K562 (cell line): ENCODE measurements around the gene AGAP1. TPM values are rescaled to one million over a fixed set of nuclear protein-coding genes. Genes with fewer than 3 reads are reported as not detected.

Source experiments
- ATAC-seq: fragments of 200-7000 bp; cut with Tn5 transposase; 3 replicates; pipeline ENCODE4 v1.9.1; 2020; ENCODE audit warnings: moderate library complexity
- BruUV-seq: library from RNA; stranded (reverse); fragments of 400-500 nt; replicated peaks from 2 replicates; lab custom pipeline; 2021; lab: Mats Ljungman, UMichigan
- CTCF ChIA-PET: fragments of 300-600 bp; formaldehyde crosslinking; extraction: SDS; loops from one replicate; lab custom pipeline; 2021; ENCODE audit warnings: low intra/inter-chr PET ratio; lab: Yijun Ruan, JAX
- POLR2A ChIA-PET: fragments of 300-600, 350-650 bp; sonication (Branson Sonifier 250); formaldehyde crosslinking; extraction: SDS; loops from one replicate; lab custom pipeline; 2021; ENCODE audit warnings: antibody characterized with exemption, inconsistent platforms; lab: Yijun Ruan, JAX
- DNase-seq, 4 experiments: peaks; one replicate each; pipeline versions ENCODE4 v3.0.0 to v3.0.0-alpha.2; 2011 to 2018; ENCODE audit warnings: low spot score in 3 of 4, mixed read lengths in 3 of 4; ENCODE audit errors: extremely low read depth in 1 of 4
- FAIRE-seq: peaks from 2 replicates; lab custom pipeline; 2011; peaks lifted over from hg19 to GRCh38; lab: Jason Lieb, UNC
- H2AFZ ChIP-seq: 2 replicates; pipeline ENCODE4 v1.6.0; 2011; ENCODE audit warnings: low read depth, low read length, control low read depth, inconsistent platforms
- H3K27ac ChIP-seq: fragments of 200-600 bp; 3 replicates; pipeline ENCODE4 v1.8.0; 2011; ENCODE audit warnings: low read depth, mild to moderate bottlenecking, control low read depth, inconsistent platforms, low read length, moderate library complexity, mixed read lengths; ENCODE audit errors: extremely low read depth
- H3K27me3 ChIP-seq, 2 experiments: fragments of 300-600 bp in 1 of 2; 2 replicates in 1 of 2; 3 replicates in 1 of 2; pipeline versions ENCODE4 v1.6.0 to v1.8.0; 2011; ENCODE audit warnings: inconsistent platforms in 2 of 2, low read length in 2 of 2, mild to moderate bottlenecking in 1 of 2, mixed read lengths in 1 of 2, moderate library complexity in 1 of 2; ENCODE audit not compliant: control insufficient read depth in 2 of 2, insufficient read depth in 2 of 2
- H3K36me3 ChIP-seq: fragments of 300-600 bp; 3 replicates; pipeline ENCODE4 v1.8.0; 2011; ENCODE audit warnings: mild to moderate bottlenecking, low read length, inconsistent platforms; ENCODE audit not compliant: control insufficient read depth, insufficient read depth
- H3K4me1 ChIP-seq, 2 experiments: fragments of 200-600 bp in 1 of 2; replicated peaks in 1 of 2; 2 replicates in 1 of 2; 3 replicates in 1 of 2; pipeline versions ENCODE4 v1.5.1 to v1.8.0; 2011; ENCODE audit warnings: inconsistent platforms in 2 of 2, low read length in 2 of 2, mild to moderate bottlenecking in 1 of 2, mixed read lengths in 1 of 2, moderate library complexity in 1 of 2; ENCODE audit not compliant: control insufficient read depth in 2 of 2, insufficient read depth in 2 of 2
- H3K4me2 ChIP-seq: 2 replicates; pipeline ENCODE4 v1.6.1; 2011; ENCODE audit warnings: low read length, control low read depth, inconsistent platforms, mixed read lengths; ENCODE audit not compliant: insufficient read depth
- H3K4me3 ChIP-seq: fragments of 200-600 bp; sonication (generic), shearing (Covaris generic); 2 replicates; pipeline ENCODE4 v1.5.1; 2016; ENCODE audit warnings: control low read depth, inconsistent platforms
- H3K79me2 ChIP-seq: fragments of 200-600 bp; 3 replicates; pipeline ENCODE4 v1.8.0; 2011; ENCODE audit warnings: low read length, inconsistent platforms; ENCODE audit not compliant: control insufficient read depth, insufficient read depth
- H3K9ac ChIP-seq, 2 experiments: 2 replicates each; pipeline versions ENCODE4 v1.6.0 to v1.6.1; 2011; ENCODE audit warnings: low read depth in 2 of 2, low read length in 2 of 2, control low read depth in 1 of 2, inconsistent platforms in 1 of 2, mild to moderate bottlenecking in 1 of 2, mixed read lengths in 1 of 2; ENCODE audit not compliant: insufficient read depth in 1 of 2
- H3K9me1 ChIP-seq: one replicate; pipeline ENCODE4 v1.6.0; 2011; ENCODE audit warnings: inconsistent platforms, mild to moderate bottlenecking, low read length, moderate library complexity; ENCODE audit not compliant: control insufficient read depth, insufficient read depth
- H3K9me3 ChIP-seq: replicated peaks from 2 replicates; pipeline ENCODE4 v1.5.1; 2011; ENCODE audit warnings: low read depth, low read length, inconsistent platforms; ENCODE audit not compliant: control insufficient read depth, insufficient read depth
- H4K20me1 ChIP-seq: replicated peaks from 2 replicates; pipeline ENCODE4 v1.6.1; 2011; ENCODE audit warnings: low read length, inconsistent platforms, mixed read lengths; ENCODE audit not compliant: control insufficient read depth, insufficient read depth
- ADNP ChIP-seq: fragments of 200-800 bp; sonication (Bioruptor generic); IDR thresholded peaks from 2 replicates; pipeline ENCODE4 v1.6.1; 2016; ENCODE audit warnings: missing genetic modification characterization, missing compliant biosample characterization
- CBX1 ChIP-seq: sonication (generic); IDR thresholded peaks from 2 replicates; pipeline ENCODE4 v1.6.1; 2016; ENCODE audit warnings: antibody characterized with exemption, low read depth, mild to moderate bottlenecking
- CEBPG ChIP-seq, 3 experiments: fragments of 200-800 bp in 1 of 3; sonication (Bioruptor generic) in 1 of 3; sonication (generic) in 1 of 3; formaldehyde crosslinking in 1 of 3; IDR thresholded peaks in 2 of 3; conservative IDR thresholded peaks in 1 of 3; 2 replicates each; pipeline versions ENCODE4 v1.6.1 to v1.8.0; 2016 to 2022; ENCODE audit warnings: missing compliant biosample characterization in 2 of 3, missing genetic modification characterization in 2 of 3, mild to moderate bottlenecking in 1 of 3, missing genetic modification reagents in 1 of 3
- DPF2 ChIP-seq: fragments of 450-650 bp; IDR thresholded peaks from 2 replicates; pipeline ENCODE4 v1.6.1; 2016
- RHOXF2B ChIP-seq: fragments of 250-450 bp; sonication (Bioruptor Pico); conservative IDR thresholded peaks from 2 replicates; pipeline ENCODE4 v1.5.1; 2021
- SMARCE1 ChIP-seq: fragments of 450-650 bp; IDR thresholded peaks from 2 replicates; pipeline ENCODE4 v1.7.1; 2016; ENCODE audit warnings: mild to moderate bottlenecking
- TSC22D4 ChIP-seq: fragments of 450-650 bp; IDR thresholded peaks from 2 replicates; pipeline ENCODE4 v1.6.1; 2016; ENCODE audit warnings: missing genetic modification characterization, missing biosample characterization, control low read depth
- ZBTB43 ChIP-seq: sonication (generic); formaldehyde crosslinking; IDR thresholded peaks from 2 replicates; pipeline ENCODE4 v1.8.0; 2023; ENCODE audit warnings: mild to moderate bottlenecking, missing genetic modification reagents
- ZFX ChIP-seq: sonication (generic); formaldehyde crosslinking; IDR thresholded peaks from 2 replicates; pipeline ENCODE4 v1.8.0; 2022; ENCODE audit warnings: mild to moderate bottlenecking, missing genetic modification reagents, moderate library complexity
- ZNF133 ChIP-seq: fragments of 250-450 bp; sonication (Bioruptor Pico); IDR thresholded peaks from 2 replicates; pipeline ENCODE4 v1.4.0; 2020; ENCODE audit warnings: mild to moderate bottlenecking
- ZNF695 ChIP-seq: fragments of 450-650 bp; formaldehyde crosslinking; IDR thresholded peaks from 2 replicates; pipeline ENCODE4 v1.4.0; 2020; ENCODE audit warnings: mild to moderate bottlenecking, moderate library complexity
- WGBS: fragments of 100-300 bp; shearing (Covaris generic); methylation state at CpG from one replicate; pipeline ENCODE4 v1.1.6; 2016; ENCODE audit warnings: low coverage, mixed read lengths; ENCODE audit not compliant: insufficient coverage; ENCODE audit errors: missing lambda C conversion rate; 5-methylcytosine and 5-hydroxymethylcytosine counted together
- in situ Hi-C: fragments of 300-500 bp; cut with MboI; formaldehyde crosslinking; loops from 4 replicates; pipeline ENCODE4 v1.15.0; 2018; ENCODE audit warnings: inconsistent platforms, mixed read lengths
- intact Hi-C: fragments of 100-400 bp; cut with micrococcal nuclease; formaldehyde crosslinking; loops from 2 replicates; pipeline ENCODE4 v1.14.2; 2022
- polyA plus RNA-seq, 8 experiments: library from polyadenylated mRNA; depleted of rRNA in 4 of 8; stranded (reverse) in 5 of 8; unstranded in 3 of 8; fragments of >200 nt; fragmentation: Nextera tagmentation in 2 of 8; fragmentation: Illumina TruSeq in 1 of 8; extraction: Ambion mirVana in 2 of 8; extraction: Trizol in 1 of 8; gene quantifications; 2 replicates each; pipeline versions ENCODE4 v1.2.1 to v1.2.3, GENCODE V29; 2011 to 2014; ENCODE audit warnings: inconsistent platforms in 1 of 8, missing spikeins in 1 of 8
- total RNA-seq, 7 experiments: library from RNA; depleted of rRNA in 6 of 7; stranded (reverse); fragments of >200 nt in 6 of 7; fragmentation: Illumina TruSeq in 2 of 7; extraction: Trizol in 2 of 7; gene quantifications; 2 replicates each; pipeline versions ENCODE4 v1.2.1 to v1.2.3, GENCODE V29; 2011 to 2021; ENCODE audit warnings: low replicate concordance in 1 of 7

The AGAP1 gene
- total and polyA plus RNA-seq, 9 of the 15 experiments (the other 6 are each of a cell fraction or from before 2014, with no cell fraction given), result 1.3 to 24.0 (median 10.6) TPM

GRCh38 chr2:235568431-235568830, 74.6 kb downstream of the AGAP1 start:
- H3K79me2 ChIP-seq, result peaks cover 73% of the 10 kb centered on the region
- H3K9me1 ChIP-seq, result no peaks in the 10 kb centered on the region
- ChIA-PET CTCF (no interaction called here), POLR2A (no interaction called here)
- no peak overlapping the region for H3K27ac ChIP-seq
- in situ Hi-C loops, result no loop called here
- peaks cover 5 to 8% of the 10 kb centered on the region in 2 experiments; a peak in 3 of 5 replicates for H3K4me1 ChIP-seq
- H3K4me2 ChIP-seq, result no peak overlapping the region
- TF ChIP-seq CEBPG (CRISPR knock-in tag; IDR thresholded peaks at IDR 0.05) (no peak), CEBPG (tag; conservative IDR thresholded peaks at IDR 0.05 in 1 of 2, IDR thresholded peaks at IDR 0.05 in 1 of 2) (no peak), ADNP (no peak), CBX1 (no peak), ZNF695 (CRISPR knock-in tag) (no peak), TSC22D4 (tag) (no peak), ZNF133 (CRISPR knock-in tag) (no peak), ZFX (no peak), RHOXF2B (CRISPR knock-in tag) (no peak), SMARCE1 (no peak), ZBTB43 (CRISPR knock-in tag) (no peak), DPF2 (no peak)
- H2AFZ ChIP-seq, result no peak overlapping the region
- intact Hi-C loops, result no loop called here
- no peaks in the 10 kb centered on the region; the same call in 2 of the 3 replicates for H3K36me3 ChIP-seq
- peaks cover 15% of the 10 kb centered on the region for H4K20me1 ChIP-seq
- H3K27me3 ChIP-seq, result no peaks in the 10 kb centered on the region
- H3K9ac ChIP-seq, result no peak overlapping the region
- no peak overlapping the region for H3K4me3 ChIP-seq
- 69% methylated on average over 7 of the region's 9 CpGs for WGBS
- DNase-seq, result no peak
- ATAC-seq, result no peak
- H3K9me3 ChIP-seq, result no peaks in the 10 kb centered on the region
- BruUV-seq, result no TSS peak
- no peak for FAIRE-seq
